Stimulated activated naive CD4-positive, alpha-beta T cell (primary cell): Measurements from ENCODE around the gene DTX2.
"Not testable (repeated sequence)": the region's sequence is repeated elsewhere in the genome, so short reads cannot be mapped to it uniquely, and the experiment has no call there.

Experiments
- DNase-seq, 6 experiments: peaks; one replicate each; lab custom pipeline; 2025; lab: John Stamatoyannopoulos, UW

DTX2 gene

DNA sequence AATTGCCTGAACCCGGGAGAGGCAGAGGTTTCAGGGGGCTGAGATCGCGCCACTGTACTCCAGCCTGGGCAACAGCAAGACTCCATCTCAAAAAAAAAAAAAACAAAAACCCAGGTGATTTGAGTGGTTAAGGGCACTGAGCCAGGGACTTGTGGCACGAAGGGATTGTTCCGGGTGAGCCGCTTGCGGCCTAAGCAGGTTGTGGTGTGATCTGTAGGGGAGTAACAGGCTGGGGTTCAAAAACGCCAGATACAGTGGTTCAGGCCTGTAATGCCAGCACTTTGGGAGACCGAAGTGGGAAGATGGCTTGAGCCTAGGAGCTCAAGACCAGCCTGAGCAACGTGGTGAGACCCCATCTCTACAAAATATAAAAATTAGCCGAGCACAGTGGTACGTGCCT, 17.7 kb upstream of the DTX2 start:
- DNase-seq: peak in 3 of 6 experiments; percentile 13 to 55 (median 55)

DNA sequence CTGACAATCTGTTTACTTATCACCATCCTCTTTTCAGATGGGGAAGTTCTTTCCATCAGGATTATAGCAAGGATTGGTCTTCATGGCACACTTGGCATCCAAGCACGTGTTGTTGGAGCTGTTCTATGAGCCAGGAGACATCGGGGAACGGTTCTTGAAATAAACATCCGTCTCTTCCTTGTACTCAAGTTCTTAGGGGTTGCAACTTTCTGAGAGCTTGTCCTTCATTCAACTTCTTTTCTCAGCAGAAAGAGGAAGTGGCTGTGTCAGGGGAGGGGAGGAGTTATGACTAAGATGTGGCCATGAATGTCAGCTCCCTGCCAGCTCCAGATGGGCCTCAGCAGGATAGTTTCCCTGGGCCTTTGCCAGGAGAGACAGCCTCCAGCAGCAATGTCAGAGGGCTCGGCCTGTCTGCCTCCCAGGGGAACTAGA, 15.9 kb upstream of the DTX2 start:
- peak in 3 of 6 experiments; percentile 2 to 33 (median 15) for DNase-seq

GRCh38 chr7:76457017-76457416, 4.5 kb upstream of the DTX2 start:
- DNase-seq: not testable (repeated sequence)

DNA sequence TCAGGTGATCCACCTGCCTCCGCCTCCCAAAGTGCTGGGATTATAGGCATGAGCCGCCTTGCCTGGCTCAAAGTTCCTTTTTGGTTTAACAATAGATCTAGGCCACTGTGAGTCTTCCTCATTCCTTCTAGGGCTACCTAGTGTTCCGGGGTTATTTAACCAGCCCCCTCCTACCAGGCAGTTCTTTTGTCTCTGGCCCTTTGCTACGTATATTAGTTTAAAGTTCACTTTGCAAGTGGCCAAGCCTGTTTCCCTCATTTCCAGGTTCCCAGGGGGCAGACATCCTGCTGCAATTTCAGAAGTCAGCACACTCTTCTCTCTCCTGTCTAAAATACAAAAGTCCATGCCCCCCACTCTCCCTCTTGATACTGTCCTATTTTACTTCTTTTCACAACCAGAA, 3.0 kb upstream of the DTX2 start:
- DNase-seq: not testable (repeated sequence)

- not testable (repeated sequence) for DNase-seq
Observed at GRCh38 chr7:76460767-76461166, 742 bp upstream of the DTX2 start.

DNA sequence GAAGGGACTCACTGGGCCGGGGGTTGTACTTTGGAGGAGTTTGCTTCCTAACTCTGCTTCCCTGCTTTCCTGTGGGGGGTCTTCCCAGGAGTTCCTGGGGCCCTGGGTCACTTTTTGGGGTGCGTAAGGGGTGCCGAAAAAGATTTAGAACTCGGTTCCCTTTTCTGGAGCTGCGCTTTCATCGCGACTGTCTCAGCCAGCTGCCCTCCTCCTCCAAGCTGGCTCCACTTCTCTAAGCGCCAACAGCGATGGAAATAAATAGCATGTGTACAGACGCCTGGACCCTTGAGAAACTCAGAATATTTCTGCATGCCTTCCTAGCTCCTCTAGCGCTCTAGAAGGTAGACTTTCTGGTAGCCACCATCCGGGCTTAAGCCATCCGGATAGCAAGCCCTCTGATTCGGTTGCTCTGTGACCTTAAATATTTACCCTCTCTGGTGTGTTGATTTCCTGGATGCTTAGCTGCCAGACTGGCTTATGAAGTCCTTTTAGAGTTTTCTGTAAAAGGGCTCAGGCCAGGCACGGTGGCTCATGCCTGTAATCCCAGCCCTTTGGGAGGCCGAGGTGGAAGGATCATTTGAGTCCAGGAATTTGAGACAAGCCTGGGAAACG, 868 bp downstream of the DTX2 start:
- not testable (repeated sequence) for DNase-seq

- not testable (repeated sequence) for DNase-seq
Observed at GRCh38 chr7:76464959-76465358, 3.5 kb downstream of the DTX2 start.

- DNase-seq: not testable (repeated sequence)
Observed at GRCh38 chr7:76465950-76466349, 4.4 kb downstream of the DTX2 start.

- not testable (repeated sequence) for DNase-seq
Observed at GRCh38 chr7:76467743-76468404, 6.4 kb downstream of the DTX2 start.

DNA sequence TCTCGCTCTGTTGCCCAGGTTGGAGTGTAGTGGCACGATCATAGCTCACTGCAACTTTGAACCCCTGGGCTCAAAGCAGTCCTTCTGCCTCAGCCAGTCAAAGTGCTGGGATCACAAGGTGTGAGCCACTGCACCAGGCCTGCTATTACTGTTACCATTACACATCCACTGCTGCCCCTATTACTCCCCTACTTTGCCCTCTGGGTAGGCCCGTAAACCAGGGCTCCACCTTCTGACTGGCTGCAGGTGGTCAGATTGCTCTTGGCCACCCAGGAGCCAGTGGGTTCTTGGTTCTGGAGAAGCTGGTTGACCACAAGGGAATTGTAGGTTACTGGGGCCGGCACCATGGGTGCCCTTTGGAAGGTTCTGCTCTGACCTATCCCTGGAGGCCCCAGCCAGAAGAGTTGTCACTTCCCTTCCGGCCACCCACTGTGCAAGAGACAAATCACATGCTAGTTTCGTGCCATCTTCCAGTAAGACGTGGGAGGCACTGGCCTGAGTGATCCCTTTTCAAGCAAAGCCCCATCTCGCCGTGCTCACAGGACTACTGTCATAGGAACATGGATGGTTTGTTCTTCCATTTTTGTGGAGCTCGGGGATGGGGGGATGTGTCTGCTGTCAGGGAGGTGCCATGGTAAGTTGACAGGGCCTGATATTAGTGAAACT, 10.2 kb downstream of the DTX2 start:
- DNase-seq: not testable (repeated sequence)

- not testable (repeated sequence) for DNase-seq
Observed at GRCh38 chr7:76473097-76473496, 11.6 kb downstream of the DTX2 start.

DNA sequence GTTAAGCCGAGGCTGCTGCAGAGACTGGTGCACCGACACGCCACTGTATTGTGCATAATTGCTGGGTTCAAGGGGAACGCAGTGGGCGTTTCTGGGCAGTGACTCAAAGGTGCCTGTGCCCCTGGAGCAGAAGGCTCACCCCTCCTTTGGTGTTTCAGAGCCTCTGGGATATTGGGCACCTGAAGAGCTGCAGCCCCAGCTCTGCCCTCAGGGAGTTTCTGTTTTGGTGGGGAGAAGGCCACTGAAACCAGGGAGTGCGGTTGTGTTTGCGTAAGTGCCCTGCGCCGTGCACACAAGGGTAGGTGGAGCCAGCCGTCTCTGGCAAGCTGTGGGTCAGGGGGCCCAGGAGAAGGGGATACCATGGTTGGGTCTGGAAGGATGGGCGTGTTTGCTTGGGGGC, 14.8 kb downstream of the DTX2 start:
- DNase-seq: not testable (repeated sequence)

GRCh38 chr7:76476742-76477474, 15.4 kb downstream of the DTX2 start:
- not testable (repeated sequence) for DNase-seq

DNA sequence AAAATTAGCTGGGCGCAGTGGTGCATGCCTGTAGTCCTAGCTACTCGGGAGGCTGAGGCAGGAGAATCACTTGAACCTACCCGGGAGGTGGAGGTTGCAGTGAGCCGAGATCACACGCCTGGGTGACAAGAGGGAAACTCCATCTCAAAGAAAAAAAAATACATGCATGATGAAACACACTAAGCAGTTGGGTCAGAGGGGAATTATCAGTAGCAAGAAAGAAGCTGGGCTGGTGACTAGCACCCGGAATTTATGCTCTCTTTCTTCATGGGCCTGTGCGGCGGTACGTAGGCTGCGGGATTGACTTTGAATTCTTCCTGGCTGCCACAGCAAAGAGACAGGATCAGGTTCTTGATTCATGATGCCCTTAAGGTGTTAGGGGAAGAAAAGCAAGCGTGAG, 18.1 kb downstream of the DTX2 start:
- DNase-seq: not testable (repeated sequence)

DNA sequence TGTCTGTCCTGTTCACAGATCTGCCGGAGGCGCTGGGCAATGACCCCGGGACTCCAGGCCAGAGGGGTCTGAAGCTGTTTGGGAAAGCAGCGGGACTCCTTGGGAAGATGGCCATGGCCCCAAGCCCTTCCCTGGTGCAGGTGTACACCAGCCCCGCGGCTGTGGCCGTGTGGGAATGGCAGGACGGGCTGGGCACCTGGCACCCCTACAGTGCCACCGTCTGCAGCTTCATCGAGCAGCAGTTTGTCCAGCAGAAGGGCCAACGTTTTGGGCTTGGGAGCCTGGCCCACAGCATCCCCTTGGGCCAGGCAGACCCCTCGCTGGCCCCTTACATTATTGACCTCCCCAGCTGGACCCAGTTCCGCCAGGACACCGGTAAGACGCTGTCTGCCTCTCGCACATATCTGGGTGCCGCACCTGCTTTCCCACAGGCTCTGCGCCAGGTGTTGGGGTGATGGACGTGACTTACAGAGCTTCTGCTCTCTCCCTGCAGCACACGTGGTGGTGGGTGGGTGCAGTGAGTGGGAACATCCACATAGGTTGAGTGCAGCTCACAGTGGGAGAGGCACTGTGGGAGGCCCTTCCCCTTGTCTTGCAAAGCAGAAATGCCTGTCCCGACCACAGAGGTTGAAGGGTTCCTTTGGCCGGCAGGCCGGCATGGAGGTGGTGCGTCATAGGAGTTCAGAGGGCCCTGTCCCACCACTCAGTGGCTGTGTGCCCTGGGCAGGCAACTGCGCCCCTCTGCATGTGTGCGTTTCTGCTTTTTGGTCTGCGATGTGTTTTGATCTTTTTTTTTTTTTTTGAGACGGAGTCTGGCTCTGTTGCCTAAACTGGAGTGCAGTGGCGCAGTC, 19.1 kb downstream of the DTX2 start:
- not testable (repeated sequence) for DNase-seq

GRCh38 chr7:76482660-76483059, 21.2 kb downstream of the DTX2 start:
- not testable (repeated sequence) for DNase-seq

DNA sequence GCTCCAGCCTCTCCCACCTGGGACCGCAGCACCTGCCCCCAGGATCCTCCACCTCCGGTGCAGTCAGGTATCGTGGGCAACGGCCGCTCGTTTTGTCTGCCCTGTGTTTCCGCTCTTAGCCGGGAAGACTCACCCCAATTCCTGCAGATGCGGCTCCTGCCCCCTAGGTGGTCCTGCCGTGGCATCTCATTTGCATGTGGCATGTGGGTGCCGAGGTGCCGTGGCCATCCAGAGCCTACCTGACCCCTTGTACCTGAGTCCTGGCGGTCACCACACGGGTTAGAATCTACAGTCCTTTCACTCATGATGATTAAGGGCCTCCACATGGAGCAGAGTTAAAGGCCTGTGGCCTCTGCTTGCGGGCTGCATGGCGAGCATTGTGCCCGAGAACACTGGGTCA, 21.6 kb downstream of the DTX2 start:
- DNase-seq: not testable (repeated sequence)

DNA sequence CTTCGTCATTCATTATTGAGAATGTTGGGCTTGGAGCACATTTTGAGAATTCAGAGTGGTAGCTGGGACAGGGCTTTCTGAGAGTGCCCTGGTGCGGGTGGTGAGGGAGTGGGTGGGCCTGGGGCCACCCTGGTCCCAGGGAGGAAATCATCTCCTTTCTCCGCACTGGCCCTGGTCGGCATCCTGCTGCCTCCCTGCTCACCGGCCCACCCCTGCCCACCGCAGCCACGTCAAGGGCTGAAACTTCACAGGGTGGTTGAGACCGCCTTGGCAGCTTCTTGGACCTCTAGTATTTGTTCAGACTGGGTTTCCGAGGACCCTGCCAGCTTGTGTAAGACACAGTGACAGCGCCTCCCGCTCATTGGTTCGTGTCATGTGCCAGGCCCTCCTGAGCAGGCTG, 22.9 kb downstream of the DTX2 start:
- not testable (repeated sequence) for DNase-seq

DNA sequence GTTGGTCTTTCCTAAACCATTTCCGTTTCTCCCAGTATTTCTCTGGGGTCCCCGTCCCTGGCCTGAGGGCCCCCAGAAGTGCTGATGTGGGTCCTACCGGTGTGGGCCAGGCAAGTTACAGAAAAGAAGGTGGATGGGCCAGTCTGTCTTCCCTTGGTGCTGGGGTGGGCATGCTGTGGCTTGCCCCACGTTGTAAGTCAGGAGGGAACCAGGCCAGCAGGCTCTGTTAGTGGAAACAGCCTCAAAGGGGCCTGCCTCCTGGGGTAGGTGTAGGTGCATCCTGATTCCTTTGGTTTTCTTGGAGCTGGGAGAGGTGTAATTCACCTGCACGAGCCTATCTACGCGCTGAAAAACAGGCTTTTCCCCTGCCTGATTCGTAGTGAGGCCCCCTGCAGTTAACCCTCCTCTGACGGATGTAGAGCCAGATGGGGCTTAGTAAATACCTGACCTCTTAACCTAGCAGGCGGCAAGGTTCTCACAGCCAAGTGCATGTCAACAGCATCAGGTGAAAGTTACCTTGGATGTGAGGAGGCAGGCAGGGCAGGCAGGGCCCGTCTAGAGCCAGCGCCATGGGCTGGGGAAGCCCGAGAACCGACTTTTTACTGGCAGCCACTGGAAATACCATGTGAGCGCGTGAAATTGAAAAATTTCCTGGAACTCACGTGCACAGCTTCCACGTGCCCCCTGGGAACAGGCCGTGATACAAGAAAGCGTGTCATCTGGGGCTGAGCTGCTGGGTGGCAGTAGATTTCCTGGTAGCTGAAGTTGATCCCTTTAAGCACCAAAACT, 24.5 kb downstream of the DTX2 start:
- not testable (repeated sequence) for DNase-seq

DNA sequence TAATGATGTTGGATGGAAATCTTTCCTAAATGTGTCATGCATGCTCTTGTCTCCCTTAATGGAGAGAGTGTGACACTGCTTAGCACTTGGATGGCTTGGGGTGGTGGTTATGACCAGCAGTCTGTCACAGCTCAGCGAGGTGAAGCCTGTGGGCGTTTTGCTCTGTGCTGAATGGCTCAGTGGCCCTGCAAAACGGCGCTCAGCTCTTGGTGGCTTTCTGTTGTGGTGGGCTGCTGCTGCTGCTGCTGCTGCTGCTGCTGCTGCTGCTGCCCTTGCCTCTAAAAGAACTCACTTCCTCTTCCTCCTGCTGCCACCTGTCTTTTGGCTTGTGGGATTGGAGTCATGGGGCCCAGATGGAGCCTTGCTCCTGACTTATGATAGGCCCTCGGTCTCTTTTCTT, 25.1 kb downstream of the DTX2 start:
- not testable (repeated sequence) for DNase-seq

- not testable (repeated sequence) for DNase-seq
Observed at GRCh38 chr7:76487969-76488368, 26.5 kb downstream of the DTX2 start.
